ENCODE results near the gene CPLANE2. TPM values are rescaled to one million over a fixed set of nuclear protein-coding genes. Genes with fewer than 3 reads are reported as not detected.

The CPLANE2 gene
- total RNA-seq, 1 experiment from 2014 or later, result 5.5 TPM

- Histone ChIP-seq H3K4me1 (ENCODE audit: insufficient read depth, low read length, poor library complexity, severe bottlenecking) (peaks cover 13% of the 10 kb centered on the region), H3K27ac (ENCODE audit: low read depth, low read length, poor library complexity, severe bottlenecking) (no peak overlapping the region), H3K36me3 (ENCODE audit: insufficient read depth, low read length, poor library complexity, severe bottlenecking) (peaks cover 13% of the 10 kb centered on the region), H3K9me3 (ENCODE audit: low read depth, low read length, poor library complexity, severe bottlenecking) (no peaks in the 10 kb centered on the region), H3K27me3 (replicated peaks; ENCODE audit: insufficient read depth, low read depth, low read length, poor library complexity) (no peaks in the 10 kb centered on the region), H3K4me3 (ENCODE audit: low read depth, low read length, poor library complexity, severe bottlenecking) (no peak overlapping the region)
- intact Hi-C loops (cut with micrococcal nuclease; ENCODE audit: unreplicated experiment), result no loop called here
- ChIA-PET POLR2A (ENCODE audit: low non-redundant PET) (no interaction called here), CTCF (no interaction called here)
- TF ChIP-seq CTCF (conservative IDR thresholded peaks at IDR 0.05; ENCODE audit: low read depth, low read length) (no peak), EZH2 (IDR thresholded peaks at IDR 0.05; ENCODE audit: borderline replicate concordance, low read depth, low read length, poor library complexity, severe bottlenecking) (no peak)
- BruUV-seq (replicated peaks), result no TSS peak
- no peak for DNase-seq (ENCODE audit: low spot score)
These were observed 19.5 kb upstream of the CPLANE2 start for GRCh38 chr1:16256478-16256877.

- no TSS peak for BruUV-seq (replicated peaks)
- TF ChIP-seq CTCF (conservative IDR thresholded peaks at IDR 0.05; ENCODE audit: low read depth, low read length) (no peak), EZH2 (IDR thresholded peaks at IDR 0.05; ENCODE audit: borderline replicate concordance, low read depth, low read length, poor library complexity, severe bottlenecking) (no peak)
- Histone ChIP-seq H3K9me3 (ENCODE audit: low read depth, low read length, poor library complexity, severe bottlenecking) (no peaks in the 10 kb centered on the region), H3K4me1 (ENCODE audit: insufficient read depth, low read length, poor library complexity, severe bottlenecking) (peaks cover 21% of the 10 kb centered on the region), H3K27ac (ENCODE audit: low read depth, low read length, poor library complexity, severe bottlenecking) (no peak overlapping the region), H3K36me3 (ENCODE audit: insufficient read depth, low read length, poor library complexity, severe bottlenecking) (peaks cover 19% of the 10 kb centered on the region), H3K4me3 (ENCODE audit: low read depth, low read length, poor library complexity, severe bottlenecking) (no peak overlapping the region), H3K27me3 (replicated peaks; ENCODE audit: insufficient read depth, low read depth, low read length, poor library complexity) (no peaks in the 10 kb centered on the region)
- POLR2A ChIA-PET (ENCODE audit: low non-redundant PET), result no interaction called here
- DNase-seq (ENCODE audit: low spot score), result no peak
- intact Hi-C loops (cut with micrococcal nuclease; ENCODE audit: unreplicated experiment), result no loop called here
- CTCF ChIA-PET, result no interaction called here
These were observed 17.4 kb upstream of the CPLANE2 start for GRCh38 chr1:16254263-16254928.

- H3K27ac ChIP-seq (ENCODE audit: low read depth, low read length, poor library complexity, severe bottlenecking), result no peak overlapping the region
- intact Hi-C loops (cut with micrococcal nuclease; ENCODE audit: unreplicated experiment), result no loop called here
- POLR2A ChIA-PET (ENCODE audit: low non-redundant PET), result no interaction called here
- H3K9me3 ChIP-seq (ENCODE audit: low read depth, low read length, poor library complexity, severe bottlenecking), result no peaks in the 10 kb centered on the region
- peaks cover 30% of the 10 kb centered on the region for H3K4me1 ChIP-seq (ENCODE audit: insufficient read depth, low read length, poor library complexity, severe bottlenecking)
- DNase-seq (ENCODE audit: low spot score), result no peak
- no peak for TF ChIP-seq EZH2 (IDR thresholded peaks at IDR 0.05; ENCODE audit: borderline replicate concordance, low read depth, low read length, poor library complexity, severe bottlenecking)
- no peak for TF ChIP-seq CTCF (conservative IDR thresholded peaks at IDR 0.05; ENCODE audit: low read depth, low read length)
- H3K4me3 ChIP-seq (ENCODE audit: low read depth, low read length, poor library complexity, severe bottlenecking), result no peak overlapping the region
- no TSS peak for BruUV-seq (replicated peaks)
- CTCF ChIA-PET, result no interaction called here
- H3K27me3 ChIP-seq (replicated peaks; ENCODE audit: insufficient read depth, low read depth, low read length, poor library complexity), result no peaks in the 10 kb centered on the region
- peaks cover 19% of the 10 kb centered on the region for H3K36me3 ChIP-seq (ENCODE audit: insufficient read depth, low read length, poor library complexity, severe bottlenecking)
These were observed 16.4 kb upstream of the CPLANE2 start for GRCh38 chr1:16253332-16253922.

All from A673 (cell line).